H9 (cell line): ENCODE measurements around the gene HCN2. TPM values are rescaled to one million over a fixed set of nuclear protein-coding genes. Genes with fewer than 3 reads are reported as not detected.

Source experiments
- DNase-seq: peaks from one replicate; pipeline ENCODE4 v3.0.0-alpha.2; 2017
- H2AFZ ChIP-seq: one replicate; pipeline ENCODE4 v1.6.1; 2013; ENCODE audit warnings: mild to moderate bottlenecking, low read length, control low read depth, moderate library complexity
- H2AK5ac ChIP-seq: 2 replicates; pipeline ENCODE4 v1.6.1; 2013; ENCODE audit warnings: low read length, control low read depth, mixed read lengths; ENCODE audit not compliant: insufficient read length
- H2BK120ac ChIP-seq: one replicate; pipeline ENCODE4 v1.6.1; 2013; ENCODE audit warnings: low read depth, mild to moderate bottlenecking, low read length, control low read depth, inconsistent platforms; ENCODE audit not compliant: poor library complexity, severe bottlenecking
- H2BK12ac ChIP-seq: 2 replicates; pipeline ENCODE4 v1.6.1; 2013; ENCODE audit warnings: low read length, control low read depth, mixed read lengths, low read depth; ENCODE audit not compliant: insufficient read length
- H2BK15ac ChIP-seq: 2 replicates; pipeline ENCODE4 v1.6.1; 2013; ENCODE audit warnings: low read depth, low read length, control low read depth
- H2BK20ac ChIP-seq: one replicate; pipeline ENCODE4 v1.6.1; 2013; ENCODE audit warnings: low read depth, mild to moderate bottlenecking, low read length, control low read depth, inconsistent platforms; ENCODE audit not compliant: poor library complexity, severe bottlenecking
- H2BK5ac ChIP-seq: 2 replicates; pipeline ENCODE4 v1.6.1; 2013; ENCODE audit warnings: low read length, control low read depth, mixed read lengths; ENCODE audit not compliant: insufficient read length
- H3K14ac ChIP-seq: 2 replicates; pipeline ENCODE4 v1.6.1; 2013; ENCODE audit warnings: low read length, control low read depth; ENCODE audit not compliant: insufficient read depth
- H3K18ac ChIP-seq: 2 replicates; pipeline ENCODE4 v1.6.1; 2013; ENCODE audit warnings: low read depth, mild to moderate bottlenecking, mixed read lengths, low read length, control low read depth; ENCODE audit not compliant: insufficient read length
- H3K23ac ChIP-seq: 2 replicates; pipeline ENCODE4 v1.6.1; 2013; ENCODE audit warnings: low read length, control low read depth, mixed read lengths, low read depth; ENCODE audit not compliant: insufficient read length
- H3K23me2 ChIP-seq: 2 replicates; pipeline ENCODE4 v1.6.1; 2013; ENCODE audit warnings: low read depth, mild to moderate bottlenecking, mixed read lengths, low read length, control low read depth; ENCODE audit not compliant: insufficient read length, poor library complexity, severe bottlenecking
- H3K27ac ChIP-seq: 2 replicates; pipeline ENCODE4 v1.5.1; 2013; ENCODE audit warnings: low read length, control low read depth, mixed read lengths, low read depth; ENCODE audit not compliant: insufficient read length
- H3K27me3 ChIP-seq: 2 replicates; pipeline ENCODE4 v1.6.1; 2013; ENCODE audit warnings: low read length, control low read depth, inconsistent platforms; ENCODE audit not compliant: insufficient read depth
- H3K4ac ChIP-seq: 2 replicates; pipeline ENCODE4 v1.6.1; 2013; ENCODE audit warnings: low read depth, mild to moderate bottlenecking, control low read depth, inconsistent platforms, low read length, moderate library complexity
- H3K4me1 ChIP-seq: 2 replicates; pipeline ENCODE4 v1.6.1; 2013; ENCODE audit warnings: low read length, control low read depth, inconsistent platforms; ENCODE audit not compliant: insufficient read depth
- H3K4me2 ChIP-seq: 2 replicates; pipeline ENCODE4 v1.6.1; 2013; ENCODE audit warnings: low read length, control low read depth, mixed read lengths; ENCODE audit not compliant: insufficient read length, insufficient read depth
- H3K56ac ChIP-seq: 2 replicates; pipeline ENCODE4 v1.6.1; 2013; ENCODE audit warnings: low read depth, mild to moderate bottlenecking, mixed read lengths, low read length, control low read depth; ENCODE audit not compliant: insufficient read length
- H3K79me1 ChIP-seq: 2 replicates; pipeline ENCODE4 v1.6.1; 2013; ENCODE audit warnings: low read depth, mild to moderate bottlenecking, moderate library complexity, low read length, control low read depth, inconsistent platforms; ENCODE audit not compliant: insufficient read depth, poor library complexity, severe bottlenecking
- H3K79me2 ChIP-seq: 2 replicates; pipeline ENCODE4 v1.6.1; 2013; ENCODE audit warnings: low read length, control low read depth, inconsistent platforms; ENCODE audit not compliant: insufficient read depth
- H3K9ac ChIP-seq: 2 replicates; pipeline ENCODE4 v1.6.1; 2013; ENCODE audit warnings: low read length, control low read depth, mixed read lengths; ENCODE audit not compliant: insufficient read length; ENCODE audit errors: extremely low read depth
- H3K9me3 ChIP-seq: one replicate; pipeline ENCODE4 v1.6.1; 2013; ENCODE audit warnings: low read depth, low read length, inconsistent platforms; ENCODE audit not compliant: control insufficient read depth
- H3T11ph ChIP-seq: one replicate; pipeline ENCODE4 v1.6.1; 2013; ENCODE audit warnings: mild to moderate bottlenecking, low read length, control low read depth, inconsistent platforms
- H4K20me1 ChIP-seq: one replicate; pipeline ENCODE4 v1.6.1; 2013; ENCODE audit not compliant: control insufficient read depth, insufficient read length, insufficient read depth
- H4K5ac ChIP-seq: 2 replicates; pipeline ENCODE4 v1.6.1; 2013; ENCODE audit warnings: low read depth, mild to moderate bottlenecking, mixed read lengths, low read length, control low read depth; ENCODE audit not compliant: insufficient read length
- H4K8ac ChIP-seq: replicated peaks from 2 replicates; pipeline ENCODE4 v1.6.1; 2013; ENCODE audit warnings: low read length, control low read depth, mixed read lengths, low read depth; ENCODE audit not compliant: insufficient read length
- H4K91ac ChIP-seq: 2 replicates; pipeline ENCODE4 v1.6.1; 2013; ENCODE audit warnings: low read depth, mild to moderate bottlenecking, moderate library complexity, mixed read lengths, low read length, control low read depth; ENCODE audit not compliant: insufficient read length
- H3K27ac Mint-ChIP-seq, 3 experiments: 2 replicates in 2 of 3; 3 replicates in 1 of 3; pipeline ENCODE4 v1.8.0; 2020 to 2021; ENCODE audit warnings: mixed read lengths in 3 of 3, mild to moderate bottlenecking in 1 of 3, moderate library complexity in 1 of 3
- H3K27me3 Mint-ChIP-seq: 2 replicates; pipeline ENCODE4 v1.8.0; 2021; ENCODE audit warnings: low read depth, mild to moderate bottlenecking, moderate library complexity, mixed read lengths
- H3K36me3 Mint-ChIP-seq, 3 experiments: 2 replicates in 2 of 3; 3 replicates in 1 of 3; pipeline ENCODE4 v1.8.0; 2020 to 2021; ENCODE audit warnings: low read depth in 3 of 3, mixed read lengths in 3 of 3; ENCODE audit not compliant: insufficient read depth in 1 of 3
- H3K4me1 Mint-ChIP-seq, 2 experiments: 2 replicates each; pipeline ENCODE4 v1.8.0; 2020; ENCODE audit warnings: mixed read lengths in 2 of 2
- H3K4me3 Mint-ChIP-seq, 2 experiments: 2 replicates in 1 of 2; 3 replicates in 1 of 2; pipeline ENCODE4 v1.8.0; 2020 to 2021; ENCODE audit warnings: mild to moderate bottlenecking in 2 of 2, mixed read lengths in 2 of 2, moderate library complexity in 1 of 2
- H3K9me3 Mint-ChIP-seq, 2 experiments: 2 replicates in 1 of 2; 3 replicates in 1 of 2; pipeline ENCODE4 v1.8.0; 2020; ENCODE audit warnings: mild to moderate bottlenecking in 2 of 2, mixed read lengths in 2 of 2, moderate library complexity in 1 of 2
- WGBS: extraction: QIAGEN DNeasy Blood & Tissue Kit; methylation state at CpG from one replicate; pipeline ENCODE4 v1.1.7; 2013; ENCODE audit warnings: missing lambda C conversion rate, low lambda C conversion rate, mixed read lengths; ENCODE audit not compliant: insufficient read length; ENCODE audit errors: extremely low coverage; 5-methylcytosine and 5-hydroxymethylcytosine counted together
- total RNA-seq: library from RNA; stranded (reverse); gene quantifications from 2 replicates; pipeline ENCODE4 v1.2.1, GENCODE V29; 2021
- TF ChIP-seq, protein P1 (sequence below): fragments of 200-600 bp; sonication (generic); conservative IDR thresholded peaks from 3 replicates; pipeline ENCODE4 v1.8.0; 2021; ENCODE audit warnings: antibody characterized with exemption, mild to moderate bottlenecking

The HCN2 gene
- total RNA-seq, 1 experiment from 2014 or later: 3.7 TPM

GRCh38 chr19:616747-617526 lies 27.3 kb downstream of the HCN2 start:
- no peaks in the 10 kb centered on the region for H3K27me3 ChIP-seq
- no peaks in the 10 kb centered on the region for H3K9me3 Mint-ChIP-seq

More at GRCh38 chr19:616747-617526, 27.3 kb downstream of the HCN2 start:
- Histone ChIP-seq H4K20me1 (no peaks in the 10 kb centered on the region), H3K18ac (no peak overlapping the region), H4K91ac (no peak overlapping the region), H3K4ac (no peak overlapping the region), H4K8ac (no peak overlapping the region), H2BK120ac (no peak overlapping the region), H3K27ac (no peak overlapping the region), H3K23me2 (no peaks in the 10 kb centered on the region), H3T11ph (no peak overlapping the region), H3K4me2 (no peak overlapping the region), H3K79me2 (no peaks in the 10 kb centered on the region), H3K56ac (no peak overlapping the region), H3K23ac (no peak overlapping the region), H3K79me1 (no peaks in the 10 kb centered on the region), H3K9ac (no peak overlapping the region), H2BK5ac (no peak overlapping the region), H2BK20ac (no peak overlapping the region), H3K4me1 (no peaks in the 10 kb centered on the region), H2AK5ac (no peak overlapping the region), H2BK12ac (no peak overlapping the region), H2BK15ac (no peak overlapping the region), H3K14ac (no peak overlapping the region), H2AFZ (no peak overlapping the region), H3K9me3 (no peaks in the 10 kb centered on the region), H4K5ac (no peak overlapping the region)
- Mint-ChIP-seq H3K36me3 (peaks cover 29 to 64% (median 53%) of the 10 kb centered on the region in 3 experiments), H3K4me3 (no peak overlapping the region), H3K27me3 (no peaks in the 10 kb centered on the region), H3K27ac (no peak overlapping the region), H3K4me1 (no peaks in the 10 kb centered on the region)
- TF ChIP-seq, protein P1, sequence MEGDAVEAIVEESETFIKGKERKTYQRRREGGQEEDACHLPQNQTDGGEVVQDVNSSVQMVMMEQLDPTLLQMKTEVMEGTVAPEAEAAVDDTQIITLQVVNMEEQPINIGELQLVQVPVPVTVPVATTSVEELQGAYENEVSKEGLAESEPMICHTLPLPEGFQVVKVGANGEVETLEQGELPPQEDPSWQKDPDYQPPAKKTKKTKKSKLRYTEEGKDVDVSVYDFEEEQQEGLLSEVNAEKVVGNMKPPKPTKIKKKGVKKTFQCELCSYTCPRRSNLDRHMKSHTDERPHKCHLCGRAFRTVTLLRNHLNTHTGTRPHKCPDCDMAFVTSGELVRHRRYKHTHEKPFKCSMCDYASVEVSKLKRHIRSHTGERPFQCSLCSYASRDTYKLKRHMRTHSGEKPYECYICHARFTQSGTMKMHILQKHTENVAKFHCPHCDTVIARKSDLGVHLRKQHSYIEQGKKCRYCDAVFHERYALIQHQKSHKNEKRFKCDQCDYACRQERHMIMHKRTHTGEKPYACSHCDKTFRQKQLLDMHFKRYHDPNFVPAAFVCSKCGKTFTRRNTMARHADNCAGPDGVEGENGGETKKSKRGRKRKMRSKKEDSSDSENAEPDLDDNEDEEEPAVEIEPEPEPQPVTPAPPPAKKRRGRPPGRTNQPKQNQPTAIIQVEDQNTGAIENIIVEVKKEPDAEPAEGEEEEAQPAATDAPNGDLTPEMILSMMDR: no peak
- no CpG with 5 or more reads among the region's 58 CpGs for WGBS
- DNase-seq: no peak
